GM19372 (cell line): ENCODE data around the gene EME2.
A peak's percentile ranks its signal among the peaks of the same experiment; 100 is the strongest.
"Not testable (repeated sequence)": the region's sequence is repeated elsewhere in the genome, so short reads cannot be mapped to it uniquely, and the experiment has no call there.

ENCODE experiments used
- ATAC-seq: cut with Tn5 transposase; IDR thresholded peaks from one replicate; pipeline ENCODE4 v1.9.1; 2021; ENCODE audit warnings: mild to moderate bottlenecking, low read depth, moderate library complexity; ENCODE audit not compliant: unreplicated experiment

EME2 gene, protein sequence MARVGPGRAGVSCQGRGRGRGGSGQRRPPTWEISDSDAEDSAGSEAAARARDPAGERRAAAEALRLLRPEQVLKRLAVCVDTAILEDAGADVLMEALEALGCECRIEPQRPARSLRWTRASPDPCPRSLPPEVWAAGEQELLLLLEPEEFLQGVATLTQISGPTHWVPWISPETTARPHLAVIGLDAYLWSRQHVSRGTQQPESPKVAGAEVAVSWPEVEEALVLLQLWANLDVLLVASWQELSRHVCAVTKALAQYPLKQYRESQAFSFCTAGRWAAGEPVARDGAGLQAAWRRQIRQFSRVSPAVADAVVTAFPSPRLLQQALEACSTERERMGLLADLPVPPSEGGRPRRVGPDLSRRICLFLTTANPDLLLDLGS

GRCh38 chr16:1772362-1772907, at the start of gene EME2:
Gene EME2 (plus strand): TSS chr16:1772810. CDS start chr16:1773228, 418 bp downstream.
- ATAC-seq, result peak; percentile 14

DNA sequence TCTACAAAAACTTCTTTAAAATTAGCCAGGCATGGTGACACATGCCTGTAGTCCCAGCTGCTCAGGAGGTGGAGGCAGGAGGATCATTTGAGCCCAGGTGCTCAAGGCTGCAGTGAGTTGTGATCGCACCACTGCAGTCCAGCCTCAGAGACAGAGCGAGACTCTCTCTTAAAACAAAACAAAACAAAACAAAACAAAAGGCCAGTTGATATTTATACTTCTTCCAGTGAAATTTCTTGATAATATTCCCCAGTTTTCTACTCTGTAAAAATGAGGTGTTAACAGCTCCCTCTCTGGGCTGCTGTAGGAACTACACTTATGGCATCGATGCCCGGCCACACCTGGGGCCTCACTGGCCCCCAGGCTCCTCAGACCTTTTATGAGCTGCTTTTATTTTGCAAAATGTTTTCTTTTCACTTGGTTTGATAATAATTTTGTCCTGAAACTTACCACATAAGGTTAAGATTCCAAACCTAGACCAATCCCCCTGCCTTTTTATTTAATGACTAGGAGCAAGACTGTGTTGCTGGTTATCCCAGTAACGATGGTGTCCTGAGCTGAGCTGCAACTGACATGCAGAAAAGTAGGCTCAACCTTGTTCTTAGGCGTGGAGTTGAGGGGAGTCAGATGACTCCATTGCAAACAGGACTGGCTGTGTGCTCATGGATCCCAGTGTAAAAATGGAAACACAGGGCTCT, 49.0 kb upstream of the EME2 start:
- ATAC-seq, result no peak

DNA sequence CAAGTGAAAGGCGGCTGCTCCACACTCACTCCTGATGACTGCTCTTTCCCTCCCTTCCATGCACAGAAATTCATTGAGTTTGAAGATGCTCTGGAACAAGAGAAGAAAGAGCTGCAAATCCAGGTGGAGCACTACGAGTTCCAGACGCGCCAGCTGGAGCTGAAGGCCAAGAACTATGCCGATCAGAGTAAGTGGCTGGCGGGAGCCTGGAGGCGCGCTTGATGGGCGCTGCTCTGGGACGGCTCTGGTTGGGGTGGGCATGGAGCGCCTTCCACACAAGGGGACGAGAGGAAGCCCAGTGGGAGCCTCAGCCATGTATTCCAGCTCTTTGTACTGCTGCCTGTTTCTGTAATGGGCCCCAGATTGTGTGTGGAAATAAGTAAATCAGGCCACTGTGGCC, 48.1 kb upstream of the EME2 start:
- ATAC-seq, result no peak

DNA sequence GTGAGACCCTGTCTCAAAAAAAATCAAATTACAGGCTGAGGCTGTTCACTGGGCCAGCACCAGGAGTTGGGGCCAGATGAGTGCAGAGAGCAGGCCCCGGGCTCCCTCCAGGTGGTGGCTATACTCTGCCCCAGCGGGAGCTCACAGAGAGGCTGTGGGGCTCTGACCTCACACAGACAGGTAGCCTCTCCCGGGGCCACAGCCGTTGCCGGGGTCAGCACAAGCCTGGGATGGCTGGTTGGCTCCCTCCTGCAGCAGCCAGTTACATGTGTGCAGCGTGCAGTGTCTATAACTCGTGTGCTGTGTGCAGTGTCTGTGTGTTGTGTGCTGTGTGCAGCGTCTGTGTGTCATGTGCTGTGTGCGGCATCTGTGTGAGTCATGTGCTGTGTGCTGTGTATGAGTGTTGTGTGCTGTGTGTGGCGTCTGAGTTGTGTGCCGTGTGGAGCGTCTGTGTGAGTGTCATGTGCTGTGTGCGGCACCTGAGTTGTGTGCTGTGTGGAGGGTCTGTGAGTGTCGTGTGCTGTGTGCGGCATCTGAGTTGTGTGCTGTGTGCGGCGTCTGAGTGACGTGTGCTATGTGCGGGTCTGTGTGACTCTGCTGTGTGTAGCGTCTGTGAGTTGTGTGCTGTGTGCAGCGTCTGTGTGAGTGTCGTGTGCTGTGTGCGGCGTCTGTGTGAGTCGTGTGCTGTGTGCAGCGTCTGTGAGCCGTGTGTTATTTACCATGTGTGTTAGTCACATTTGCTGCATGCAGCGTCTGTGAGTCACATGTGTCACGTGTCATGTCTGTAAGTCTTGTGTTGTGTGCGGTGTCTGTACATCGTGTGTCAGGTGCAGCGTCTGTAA, 45.7 kb upstream of the EME2 start:
- no peak for ATAC-seq

DNA sequence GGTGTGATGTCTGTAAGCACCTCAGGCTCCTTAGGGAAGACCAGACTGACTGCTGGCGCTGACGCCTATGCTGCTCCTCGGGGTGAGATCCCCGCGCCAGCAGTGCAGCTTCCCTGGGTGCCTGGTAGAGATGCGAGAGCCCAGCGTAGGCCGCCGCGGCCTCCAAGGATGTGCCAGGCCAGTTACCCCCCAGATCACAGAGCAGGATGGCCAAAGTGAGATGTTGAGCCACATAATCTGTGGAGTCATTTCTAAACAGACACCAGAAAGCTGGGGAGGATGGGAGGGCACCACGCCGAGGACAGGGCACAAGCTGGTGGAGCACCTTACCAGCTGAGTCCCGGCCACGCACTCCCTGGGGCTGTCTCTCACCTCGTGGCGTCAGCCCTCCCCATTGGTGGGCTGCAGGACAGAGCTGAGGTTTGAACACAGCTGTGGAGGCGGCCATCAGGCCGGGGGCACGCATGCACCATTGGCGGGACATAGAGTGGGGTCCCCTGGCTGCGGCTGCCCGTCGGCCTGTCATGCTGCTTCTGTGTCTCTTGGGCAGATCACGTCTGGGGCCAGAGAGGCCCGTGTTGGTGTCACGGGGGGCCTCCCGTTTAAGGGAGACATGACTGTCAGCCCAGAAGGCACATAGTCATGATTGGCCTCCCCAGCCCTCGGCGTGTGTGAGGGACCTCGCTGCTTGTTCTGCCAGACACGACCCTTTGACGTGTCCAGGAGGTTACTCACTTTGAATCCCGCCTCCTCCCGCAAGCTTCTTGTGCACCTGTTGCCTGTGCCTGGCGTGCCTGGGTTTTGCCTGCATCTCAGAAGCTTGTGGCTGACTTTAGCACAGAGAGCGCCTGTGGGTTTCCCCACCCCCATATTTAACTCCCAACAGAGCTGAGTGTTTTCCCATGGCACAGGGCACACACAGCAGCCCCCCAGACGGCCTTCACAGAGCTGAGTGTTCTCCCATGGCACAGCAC, 44.7 kb upstream of the EME2 start:
- ATAC-seq, result no peak

DNA sequence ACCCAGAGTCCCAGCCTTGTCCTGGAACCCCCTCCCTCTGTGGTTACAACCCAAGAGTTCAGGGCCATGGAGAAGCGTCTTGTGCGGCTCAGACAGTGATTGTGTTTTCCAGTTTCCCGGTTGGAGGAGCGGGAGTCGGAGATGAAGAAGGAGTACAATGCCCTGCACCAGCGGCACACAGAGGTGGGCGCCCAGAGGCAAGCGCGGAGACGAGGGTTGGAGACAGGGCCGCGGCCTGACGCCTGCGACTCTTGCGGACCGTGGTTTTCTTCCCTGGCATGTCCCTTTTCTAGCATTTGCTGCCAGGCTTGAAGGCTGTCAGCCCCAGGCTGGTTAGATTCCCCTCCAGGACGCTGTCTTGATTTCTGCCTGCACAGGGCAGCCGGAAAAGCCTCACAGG, 43.6 kb upstream of the EME2 start:
- ATAC-seq, result no peak

DNA sequence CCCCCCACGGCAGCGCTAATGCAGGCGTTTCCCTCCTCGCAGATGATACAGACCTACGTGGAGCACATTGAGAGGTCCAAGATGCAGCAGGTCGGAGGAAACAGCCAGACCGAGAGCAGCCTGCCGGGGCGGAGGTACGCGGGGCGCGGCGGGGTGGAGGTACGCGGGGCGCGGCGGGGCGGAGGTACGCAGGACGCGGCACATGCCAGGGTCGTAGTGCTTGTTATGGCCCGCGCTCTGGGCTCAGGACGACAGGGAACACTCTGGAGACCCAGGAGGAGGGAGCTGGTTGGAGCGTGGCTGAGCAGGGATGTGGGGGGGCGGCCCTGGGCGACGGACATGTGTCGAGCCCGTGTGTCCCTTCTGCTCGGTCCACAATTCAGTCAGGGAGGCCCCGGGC, 43.2 kb upstream of the EME2 start:
- no peak for ATAC-seq

- no peak for ATAC-seq
Observed at GRCh38 chr16:1731073-1731472, 41.5 kb upstream of the EME2 start.

- no peak for ATAC-seq
Observed at GRCh38 chr16:1731603-1732002, 41.0 kb upstream of the EME2 start.

GRCh38 chr16:1732071-1732470, 40.5 kb upstream of the EME2 start:
- no peak for ATAC-seq

DNA sequence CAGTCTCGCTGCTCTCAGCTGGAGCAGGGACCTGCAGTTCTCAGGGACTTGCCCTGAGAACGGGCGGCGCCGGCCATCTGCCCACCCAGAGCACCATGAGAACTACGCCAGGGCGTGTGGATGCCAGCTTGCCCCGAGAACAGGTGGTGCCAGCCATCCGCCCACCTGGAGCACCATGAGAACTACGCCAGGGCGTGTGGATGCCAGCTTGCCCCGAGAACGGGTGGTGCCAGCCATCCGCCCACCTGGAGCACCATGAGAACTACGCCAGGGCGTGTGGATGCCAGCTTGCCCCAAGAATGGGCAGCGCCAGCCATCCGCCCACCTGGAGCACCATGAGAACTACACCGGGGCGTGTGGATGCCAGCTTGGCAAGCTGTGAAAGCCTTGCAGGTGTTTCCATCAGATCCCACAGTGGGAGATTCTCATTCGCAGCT, 40.0 kb upstream of the EME2 start:
- not testable (repeated sequence) for ATAC-seq

- ATAC-seq, result no peak
Observed at GRCh38 chr16:1734123-1734522, 38.5 kb upstream of the EME2 start.

DNA sequence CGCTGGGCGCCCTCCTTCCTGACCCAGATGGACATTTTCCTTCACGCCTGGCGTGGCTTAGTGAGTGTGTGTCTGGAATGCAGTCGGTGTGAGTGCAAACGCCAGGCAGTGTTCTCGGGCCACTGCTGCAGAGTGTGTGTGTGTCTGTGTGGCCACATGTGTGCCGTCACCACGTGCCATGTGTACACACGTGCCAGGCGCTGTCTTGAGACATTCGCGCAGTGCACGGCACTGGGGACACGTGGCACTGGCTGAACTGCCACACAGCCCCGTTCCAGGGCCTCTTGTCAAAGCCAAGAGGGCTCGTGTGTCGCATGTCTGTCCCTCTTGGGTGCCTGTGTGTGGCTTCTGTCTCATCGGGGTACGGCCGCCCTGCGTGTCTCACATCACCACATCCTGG, 37.8 kb upstream of the EME2 start:
- ATAC-seq, result no peak

- ATAC-seq, result no peak
Observed at GRCh38 chr16:1740234-1740633, 32.4 kb upstream of the EME2 start.

GRCh38 chr16:1740781-1741490, 31.7 kb upstream of the EME2 start:
- no peak for ATAC-seq

DNA sequence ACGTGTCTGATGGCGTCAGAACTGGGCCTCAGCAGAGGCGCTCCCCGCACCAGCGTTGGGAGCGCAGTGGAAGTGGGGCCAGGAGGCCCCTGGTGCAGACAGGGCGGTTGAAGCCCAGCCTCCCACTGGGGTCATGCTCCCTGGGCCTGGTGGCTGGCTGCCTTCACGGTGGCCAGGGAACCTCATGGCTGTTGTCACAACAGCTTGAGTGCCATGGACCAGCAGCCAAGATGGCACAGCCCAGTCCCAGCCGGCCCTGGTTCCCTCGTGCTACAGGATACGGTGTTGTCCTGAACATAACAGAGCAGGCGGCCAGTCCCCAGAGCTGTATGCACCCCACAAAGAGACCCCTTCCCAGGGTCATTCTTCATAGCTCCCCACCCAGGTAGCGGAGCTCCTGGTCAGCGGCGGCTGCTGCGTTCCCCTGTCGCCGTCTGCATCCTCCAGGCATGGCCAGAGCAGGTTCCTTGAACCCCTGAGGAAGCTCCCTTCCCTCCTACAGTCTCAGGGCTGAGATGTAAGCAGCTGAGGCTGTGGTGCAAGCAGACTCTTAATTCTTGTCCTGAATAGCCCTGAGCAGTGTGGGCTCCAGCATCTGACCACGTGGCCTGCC, 31.0 kb upstream of the EME2 start:
- no peak for ATAC-seq

GRCh38 chr16:1743376-1744337, 29.0 kb upstream of the EME2 start:
- no peak for ATAC-seq
